GM19467 (cell line): ENCODE data around the gene PANX1.
"Not testable (repeated sequence)": the region's sequence is repeated elsewhere in the genome, so short reads cannot be mapped to it uniquely, and the experiment has no call there.

ENCODE experiments used
- ATAC-seq: cut with Tn5 transposase; IDR thresholded peaks from one replicate; pipeline ENCODE4 v1.9.1; 2021; ENCODE audit warnings: mild to moderate bottlenecking, moderate library complexity; ENCODE audit not compliant: unreplicated experiment

PANX1 gene

GRCh38 chr11:94128746-94129511, at the start of gene PANX1:
TSS of gene PANX1 (plus strand) at chr11:94128841. CDS start at chr11:94129313, 472 bp downstream.
- peak; percentile 83 for ATAC-seq

- no peak for ATAC-seq
Measured at GRCh38 chr11:94084164-94084563, 44.5 kb upstream of the PANX1 start.

DNA sequence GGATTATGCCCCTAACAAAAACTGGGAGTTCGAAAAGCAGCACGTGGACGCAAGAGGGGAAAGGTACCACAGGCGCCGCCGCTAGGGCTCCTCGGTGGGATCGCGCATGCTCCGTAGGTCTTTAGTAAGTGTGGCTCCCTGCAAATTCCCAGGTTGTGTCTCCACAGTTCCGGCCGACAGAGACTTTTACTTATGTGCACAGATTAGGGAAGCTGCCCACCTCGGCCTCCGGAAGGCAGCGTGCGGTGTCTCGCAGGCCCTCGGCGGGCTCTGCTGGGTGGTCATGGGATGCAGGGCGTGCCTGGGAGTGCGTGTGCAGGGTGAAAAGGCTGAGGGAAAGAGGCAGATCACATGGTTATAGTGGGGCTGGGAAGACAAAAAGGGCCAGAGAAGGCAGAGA, 39.7 kb upstream of the PANX1 start:
- ATAC-seq = no peak

GRCh38 chr11:94089341-94089740, 39.3 kb upstream of the PANX1 start:
- no peak for ATAC-seq

GRCh38 chr11:94090401-94090800, 38.2 kb upstream of the PANX1 start:
- no peak for ATAC-seq

DNA sequence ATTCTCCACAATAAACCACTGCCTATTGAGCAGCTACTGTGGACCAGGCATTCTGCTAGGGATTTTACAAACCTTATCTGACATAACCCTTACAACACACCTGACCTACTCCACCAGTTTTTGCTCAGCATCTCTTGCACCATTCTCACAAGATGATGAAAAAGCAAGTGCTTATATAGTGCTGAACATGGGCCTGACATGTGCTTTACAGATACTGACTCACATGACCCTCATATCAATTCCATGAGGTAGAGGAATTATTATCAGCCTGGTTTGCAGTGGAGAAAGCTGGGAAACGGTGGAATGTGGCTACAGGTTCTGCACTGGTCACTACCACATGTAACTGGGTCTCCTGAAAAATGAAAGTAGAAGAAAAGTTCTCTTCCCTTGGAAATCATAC, 37.5 kb upstream of the PANX1 start:
- no peak for ATAC-seq

DNA sequence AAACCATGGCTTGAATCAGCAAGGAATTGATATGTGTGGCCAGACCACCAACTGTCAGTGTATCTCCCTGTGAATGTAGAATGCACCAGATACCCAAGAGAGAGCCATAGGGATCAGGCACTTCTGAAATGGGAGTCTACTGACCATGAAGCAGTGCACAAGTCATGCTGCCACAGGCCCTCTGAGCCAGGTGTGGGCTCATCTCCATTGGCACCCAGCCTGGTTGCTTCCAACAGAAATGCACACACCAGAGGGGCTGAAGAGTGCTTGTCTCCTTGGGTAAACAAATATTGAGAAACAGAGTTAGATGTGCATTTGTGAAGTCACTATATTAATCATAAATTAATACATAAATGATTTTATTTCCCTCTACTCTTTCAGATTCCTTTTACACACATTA, 28.4 kb upstream of the PANX1 start:
- ATAC-seq = no peak

DNA sequence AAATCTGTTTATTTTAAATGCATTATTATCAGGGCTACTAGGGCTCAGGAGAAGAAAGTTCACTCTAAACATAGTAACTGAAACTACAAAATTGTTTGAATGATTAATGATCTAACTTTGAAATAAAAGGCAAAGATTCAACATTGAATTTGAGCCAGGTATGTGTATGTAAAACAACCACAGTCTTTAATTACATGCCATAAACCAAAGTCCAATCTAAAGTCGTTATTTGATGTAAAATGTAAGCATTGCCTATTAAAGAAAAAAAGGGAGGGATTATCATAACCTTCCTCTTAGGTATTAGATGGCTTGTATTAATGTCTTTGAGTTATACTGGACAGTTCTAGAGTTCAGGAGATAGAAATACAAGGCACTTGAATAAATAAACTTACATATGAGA, 25.2 kb upstream of the PANX1 start:
- ATAC-seq = no peak

GRCh38 chr11:94104734-94105133, 23.9 kb upstream of the PANX1 start:
- ATAC-seq = no peak

DNA sequence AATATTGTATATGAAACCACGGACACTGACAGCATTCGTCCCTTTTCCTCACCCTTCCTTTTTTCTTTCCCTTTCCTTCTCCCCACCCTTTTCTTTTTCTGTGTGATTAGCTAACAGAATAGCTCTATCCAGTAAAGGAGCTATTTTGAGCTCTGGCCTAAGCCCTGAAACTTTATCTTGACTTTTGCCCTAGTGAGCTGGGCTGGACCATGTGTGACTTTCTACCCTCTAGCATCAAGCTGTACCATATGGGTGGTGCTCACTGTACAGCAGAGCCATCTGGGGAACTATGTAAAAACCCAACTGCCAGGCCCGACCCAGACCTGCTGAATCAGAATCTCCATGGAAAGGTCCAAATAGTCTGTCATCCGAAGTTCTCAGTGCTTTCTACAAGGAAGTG, 21.9 kb upstream of the PANX1 start:
- ATAC-seq = no peak

DNA sequence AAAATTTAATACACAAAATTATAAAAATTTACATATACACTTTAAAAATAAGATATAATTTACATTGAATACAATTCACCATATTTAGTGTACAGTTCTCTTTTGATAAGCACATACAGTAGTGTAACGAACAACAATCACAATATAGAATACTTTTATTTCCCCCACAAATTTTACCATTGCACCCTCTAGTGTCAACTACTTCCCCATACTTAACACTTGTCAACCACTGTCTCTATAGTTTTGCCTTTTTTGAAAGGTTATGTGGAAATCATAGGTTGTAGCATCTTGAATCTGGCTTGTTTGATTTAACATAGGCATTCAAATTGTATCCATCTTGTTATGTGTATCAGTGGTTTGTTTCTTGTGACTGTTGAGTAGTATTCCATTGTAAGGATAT, 21.3 kb upstream of the PANX1 start:
- no peak for ATAC-seq

- no peak for ATAC-seq
Measured at GRCh38 chr11:94111241-94111640, 17.4 kb upstream of the PANX1 start.

GRCh38 chr11:94111660-94112059, 17.0 kb upstream of the PANX1 start:
- ATAC-seq = no peak

DNA sequence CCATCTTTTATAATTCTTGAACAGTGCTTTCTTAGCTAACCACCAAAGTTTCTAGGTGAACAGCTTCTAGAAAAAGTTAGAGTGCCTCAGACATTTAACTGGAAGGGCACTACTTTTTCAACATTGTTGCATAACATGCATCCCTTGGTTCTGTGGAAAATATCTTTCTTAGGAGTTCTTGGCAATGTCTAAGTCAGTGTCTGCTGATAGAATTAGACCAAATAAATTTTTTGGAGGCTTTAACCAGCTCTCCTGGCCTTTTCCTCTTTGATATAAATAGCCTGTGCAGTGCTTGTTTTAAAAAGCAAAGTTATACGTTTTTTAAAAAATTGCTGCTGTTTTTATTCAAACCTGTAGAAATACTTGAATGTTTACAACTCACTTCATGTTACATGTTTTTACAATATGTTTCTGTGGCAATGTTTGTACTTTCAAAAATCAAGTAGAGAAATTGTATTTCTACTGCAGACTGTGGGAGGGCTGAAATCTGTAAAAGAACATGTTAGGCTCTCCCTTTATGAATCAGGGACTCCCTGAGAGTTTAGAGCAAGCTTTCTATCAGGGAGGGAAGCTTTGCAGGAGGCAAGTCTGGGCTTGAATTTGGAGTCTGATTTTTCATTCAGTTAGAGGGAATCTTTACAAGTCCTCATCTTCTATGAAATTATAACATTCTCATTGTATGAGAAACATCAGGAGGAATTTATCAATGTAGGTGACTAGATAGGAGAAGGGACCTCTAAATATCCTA, 16.3 kb upstream of the PANX1 start:
- no peak for ATAC-seq

DNA sequence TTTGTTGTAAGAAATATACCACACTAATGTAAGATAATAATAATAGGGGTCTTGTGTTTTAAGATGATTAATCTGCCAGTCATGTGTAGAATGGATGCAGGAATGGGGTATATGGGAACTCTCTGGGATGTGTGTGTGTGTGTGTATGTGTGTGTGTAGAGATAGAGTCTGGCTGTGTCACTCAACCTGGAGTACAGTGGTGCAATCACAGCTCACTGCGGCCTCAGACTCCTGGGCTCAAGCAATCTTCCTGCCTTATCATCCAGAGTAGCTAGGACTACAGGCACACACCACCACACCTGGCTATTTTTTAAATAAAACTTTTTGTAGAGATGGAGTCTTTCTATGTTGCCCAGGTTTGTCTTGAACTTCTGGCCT, 11.5 kb upstream of the PANX1 start:
- no peak for ATAC-seq

- ATAC-seq = no peak
Measured at GRCh38 chr11:94117871-94118270, 10.8 kb upstream of the PANX1 start.

DNA sequence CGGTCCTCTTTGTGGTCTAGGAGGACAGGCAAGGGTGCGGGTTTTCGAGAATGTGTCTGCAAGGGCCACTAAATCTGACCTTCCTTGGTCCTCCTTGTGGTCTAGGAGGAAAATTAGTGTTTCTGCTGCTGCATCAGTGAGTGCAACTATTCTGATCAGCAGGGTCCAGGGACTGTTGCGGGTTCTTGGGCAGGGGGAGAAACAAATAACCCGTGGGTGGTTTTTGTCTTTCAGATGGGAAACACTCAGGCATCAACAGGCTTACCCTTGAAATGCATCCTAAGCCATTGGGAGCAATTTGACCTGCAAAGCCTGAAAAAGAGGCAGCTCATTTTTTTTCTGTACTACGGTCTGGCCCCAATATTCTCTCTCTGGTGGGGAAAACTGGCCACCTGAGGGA, 9.0 kb upstream of the PANX1 start:
- not testable (repeated sequence) for ATAC-seq

DNA sequence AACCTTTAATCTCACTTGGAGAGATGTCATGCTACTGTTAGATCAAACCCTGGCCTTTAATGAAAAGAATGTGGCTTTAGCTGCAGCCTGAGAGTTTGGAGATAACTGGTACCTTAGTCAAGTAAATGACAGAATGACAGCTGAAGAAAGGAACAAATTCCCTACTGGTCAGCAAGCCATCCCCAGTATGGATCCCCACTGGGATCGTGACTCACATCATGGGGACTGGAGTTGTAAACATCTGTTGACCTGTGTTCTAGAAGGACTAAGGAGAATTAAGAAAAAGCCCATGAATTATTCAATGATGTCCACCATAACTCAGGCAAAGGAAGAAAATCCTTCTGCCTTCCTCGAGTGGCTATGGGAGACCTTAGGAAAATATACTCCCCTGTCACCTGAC, 8.1 kb upstream of the PANX1 start:
- ATAC-seq = not testable (repeated sequence)

DNA sequence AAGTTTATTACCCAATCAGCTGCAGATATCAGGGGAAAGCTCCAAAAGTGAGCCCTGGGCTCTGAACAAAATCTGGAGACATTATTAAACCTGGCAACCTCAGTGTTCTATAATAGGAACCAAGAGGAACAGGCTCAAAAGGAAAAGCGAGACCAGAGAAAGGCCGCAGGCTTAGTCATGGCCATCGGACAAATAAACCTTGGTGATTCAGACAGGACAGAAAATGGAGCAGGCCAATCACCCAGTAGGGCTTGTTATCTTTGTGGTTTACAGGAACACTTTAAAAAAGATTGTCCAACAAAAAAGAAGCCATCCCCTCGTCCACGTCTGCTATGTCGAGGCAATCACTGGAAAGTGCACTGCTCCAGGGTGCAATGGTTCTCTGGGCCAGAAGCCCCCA, 7.7 kb upstream of the PANX1 start:
- no peak for ATAC-seq

DNA sequence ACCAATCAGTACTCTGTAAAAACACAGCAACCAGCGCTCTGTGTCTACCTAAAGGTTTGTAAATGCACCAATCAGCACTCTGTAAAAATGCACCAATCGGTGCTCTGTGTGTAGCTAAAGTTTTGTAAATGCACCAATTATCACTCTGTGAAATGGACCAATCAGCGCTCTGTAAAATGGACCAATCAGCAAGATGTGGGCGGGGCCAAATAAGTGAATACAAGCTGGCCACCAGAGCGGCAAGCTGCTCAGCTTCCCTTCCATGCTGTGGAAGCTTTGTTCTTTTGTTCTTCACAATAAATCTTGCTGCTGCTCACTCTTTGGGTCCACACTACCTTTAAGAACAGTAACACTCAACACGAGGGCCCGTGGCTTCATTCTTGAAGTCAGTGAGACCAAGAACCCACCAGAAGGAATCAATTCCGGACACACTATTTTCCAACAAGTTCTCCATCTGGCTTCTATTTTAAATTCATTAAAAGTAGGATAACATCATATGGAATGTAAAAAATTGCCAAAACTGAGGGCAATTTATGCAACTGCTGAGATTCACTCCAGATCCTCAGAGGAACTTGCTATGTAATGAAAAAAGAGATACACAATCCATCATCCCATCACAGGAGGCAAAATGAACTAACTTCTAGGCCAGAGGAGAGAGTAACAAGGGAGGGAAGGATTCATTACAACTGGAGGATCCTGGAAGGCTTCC, 3.1 kb upstream of the PANX1 start:
- no peak for ATAC-seq

DNA sequence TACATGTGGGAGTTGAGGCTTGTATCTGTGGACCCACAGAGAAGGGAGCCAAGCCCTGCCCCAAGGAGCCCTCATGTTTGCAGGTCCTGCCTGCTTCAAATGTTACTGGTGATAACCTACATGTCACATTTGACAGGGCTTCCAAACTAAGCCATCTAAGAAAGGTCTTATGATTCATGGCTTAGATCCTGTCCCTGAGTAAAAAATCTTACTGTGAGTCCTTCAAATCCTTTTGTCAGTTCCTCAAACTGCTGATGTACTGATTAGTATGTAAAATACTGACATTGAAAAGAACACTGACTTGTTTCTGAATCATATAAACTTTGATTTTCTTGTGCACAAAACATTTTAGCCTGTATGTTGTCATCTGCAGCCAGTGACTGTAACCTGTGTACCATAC, 1.0 kb upstream of the PANX1 start:
- no peak for ATAC-seq

DNA sequence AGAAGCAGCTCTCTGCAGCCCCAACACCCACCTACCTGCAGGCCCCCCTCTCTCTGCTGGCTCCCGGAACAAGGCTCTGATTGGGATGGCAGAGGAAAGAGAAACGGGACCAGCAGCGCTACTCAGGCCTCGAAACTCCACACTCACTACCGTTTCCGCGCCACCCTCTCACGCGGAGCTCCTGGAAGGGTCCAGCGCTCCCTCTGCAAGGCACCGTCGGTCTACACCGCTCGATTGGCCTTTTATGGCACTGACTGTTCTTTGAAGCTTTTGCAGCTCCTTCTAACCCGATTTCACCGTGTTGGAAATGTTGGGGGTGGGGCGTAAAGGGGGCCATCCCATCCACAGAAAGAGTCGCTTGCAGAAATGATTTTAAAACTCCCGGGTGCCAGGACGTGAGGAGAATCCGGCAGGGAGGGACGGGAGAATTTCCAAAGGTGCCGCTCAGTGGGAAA, 323 bp upstream of the PANX1 start:
- peak; percentile 15 for ATAC-seq
